SH-SY5Y (cell line): ENCODE measurements around the gene GPR153.

ENCODE experiments used
- GATA2 ChIP-seq: IDR thresholded peaks from 2 replicates; pipeline ENCODE4 v1.6.1; 2011; ENCODE audit warnings: mild to moderate bottlenecking, low read depth, low read length
- GATA3 ChIP-seq: IDR thresholded peaks from 2 replicates; pipeline ENCODE4 v1.6.1; 2011; ENCODE audit warnings: low read depth, mild to moderate bottlenecking, low read length, moderate library complexity

DNA sequence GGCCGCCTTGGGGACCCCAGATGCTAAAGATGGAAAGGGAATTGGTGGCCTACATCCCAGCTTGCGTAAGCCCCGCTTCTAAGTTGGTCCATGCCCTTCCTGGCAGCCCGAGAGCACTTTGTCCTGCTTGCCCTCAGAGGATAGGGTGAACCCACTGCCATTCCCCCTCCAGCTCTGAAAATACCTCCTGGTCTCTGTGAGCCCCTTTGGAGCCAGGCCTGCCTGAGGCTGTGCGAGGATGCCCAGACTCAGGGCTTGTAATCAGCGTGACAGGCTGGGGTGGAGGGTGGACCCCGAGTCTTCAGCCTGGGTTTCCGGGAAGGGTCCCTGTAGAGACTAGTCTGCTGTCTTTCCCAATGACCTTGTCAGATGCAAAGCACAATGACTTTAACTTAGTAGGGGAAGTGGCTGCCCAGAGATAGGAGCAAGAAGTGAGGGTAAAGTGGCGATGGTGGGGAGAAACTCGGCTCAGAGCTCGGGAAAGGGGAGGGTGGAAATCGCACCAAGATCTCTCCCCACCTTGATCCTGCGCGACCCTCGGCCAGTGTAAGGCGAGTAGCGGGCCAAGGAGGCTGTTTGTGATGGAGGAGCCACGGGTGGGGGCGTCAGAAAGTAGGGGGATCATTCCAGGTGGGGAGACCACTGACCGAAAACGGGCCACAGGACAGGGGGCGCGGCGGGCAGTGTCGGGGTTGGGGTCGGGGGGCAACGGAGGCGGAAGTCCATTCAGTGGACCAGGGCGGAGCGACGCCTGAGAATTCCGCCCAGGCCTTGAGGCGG lies 19.6 kb downstream of the GPR153 start:
- TF ChIP-seq GATA3 = no peak
- no peak for TF ChIP-seq GATA2
